Esophagus squamous epithelium (tissue), 4 donors: ENCODE data around the gene FNDC8.

Source experiments
- CTCF ChIP-seq, 6 experiments: fragments of 450-650 bp in 4 of 6; fragments of 200-600 bp in 2 of 6; sonication (generic) in 2 of 6; IDR thresholded peaks; one replicate each; pipeline ENCODE4 v1.5.1; 2016 to 2019; ENCODE audit warnings: antibody characterized with exemption in 6 of 6, mild to moderate bottlenecking in 4 of 6, moderate library complexity in 4 of 6
- POLR2A ChIP-seq, 4 donors: fragments of 450-650 bp; IDR thresholded peaks; one replicate each; pipeline ENCODE4 v1.6.1; 2017; ENCODE audit warnings: antibody characterized with exemption in 4 of 4, mild to moderate bottlenecking in 4 of 4, moderate library complexity in 3 of 4

- TF ChIP-seq POLR2A (IDR thresholded peaks at IDR 0.05) (no peak), CTCF (IDR thresholded peaks at IDR 0.05) (no peak)
These were observed 44.5 kb upstream of the FNDC8 start for GRCh38 chr17:35076874-35077273.
